ENCODE data around the gene CACYBP.
A peak's percentile ranks its signal among the peaks of the same experiment; 100 is the strongest.

CACYBP gene, protein sequence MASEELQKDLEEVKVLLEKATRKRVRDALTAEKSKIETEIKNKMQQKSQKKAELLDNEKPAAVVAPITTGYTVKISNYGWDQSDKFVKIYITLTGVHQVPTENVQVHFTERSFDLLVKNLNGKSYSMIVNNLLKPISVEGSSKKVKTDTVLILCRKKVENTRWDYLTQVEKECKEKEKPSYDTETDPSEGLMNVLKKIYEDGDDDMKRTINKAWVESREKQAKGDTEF

DNA sequence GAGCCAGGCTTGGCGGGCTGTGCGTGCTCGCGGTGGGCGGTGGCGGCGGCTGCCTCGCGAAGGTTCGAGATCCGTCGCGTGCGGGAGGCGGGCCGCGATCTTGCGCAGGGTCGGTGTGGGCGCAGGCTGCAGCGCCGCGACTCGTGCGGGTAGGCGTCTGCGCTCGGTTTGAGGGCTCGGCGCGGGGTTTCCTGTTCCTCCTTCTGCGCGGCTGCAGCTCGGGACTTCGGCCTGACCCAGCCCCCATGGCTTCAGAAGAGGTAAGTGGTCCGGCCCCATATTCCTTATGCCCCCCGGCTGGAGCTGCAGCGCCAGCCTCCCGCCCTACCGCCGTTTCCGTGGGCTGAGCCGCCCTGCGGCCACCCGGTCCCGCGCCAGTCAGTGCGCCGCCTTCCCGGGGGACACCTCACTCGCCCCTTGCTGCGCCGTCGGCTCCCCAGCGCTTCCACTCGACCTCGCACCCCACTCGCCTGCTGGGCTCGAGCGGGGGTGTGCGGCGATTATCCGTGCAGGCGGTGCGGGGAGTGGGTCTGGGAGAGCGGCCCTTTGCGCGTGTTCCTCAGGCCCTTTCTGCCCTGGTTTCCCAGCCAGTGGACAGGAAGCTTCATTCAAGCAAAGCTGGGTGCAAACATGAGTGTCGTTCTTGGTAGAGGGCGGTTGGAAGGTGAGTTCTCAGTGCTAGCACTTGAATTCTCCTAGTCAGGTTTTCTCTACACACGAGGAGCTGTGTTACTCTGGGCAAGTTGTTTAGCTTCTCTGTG lies at the start of gene CACYBP:
Gene CACYBP (plus strand): TSS at position 12 of the 761 bp plus-strand sequence. CDS start 234 bp downstream, at position 246.
- H3K27ac Mint-ChIP-seq: peak within 1 kb of the TSS; percentile 50
- no peak for DNase-seq
- no peak for TF ChIP-seq CTCF (IDR thresholded peaks at IDR 0.05)
- peaks cover 31% of the 10 kb centered on the region for H3K4me1 Mint-ChIP-seq
- no peaks in the 10 kb centered on the region for H3K9me3 Mint-ChIP-seq
- no peak within 1 kb of the TSS for H3K4me3 Mint-ChIP-seq
- no peaks in the 10 kb centered on the region for H3K27me3 Mint-ChIP-seq (ENCODE audit: low read depth, poor library complexity)
- peaks cover 11% of the 10 kb centered on the region for H3K36me3 Mint-ChIP-seq (ENCODE audit: low read depth)

- no peak for DNase-seq
- H3K9me3 Mint-ChIP-seq: no peaks in the 10 kb centered on the region
- H3K4me1 Mint-ChIP-seq: peaks cover 26% of the 10 kb centered on the region
- H3K36me3 Mint-ChIP-seq (ENCODE audit: low read depth): no peaks in the 10 kb centered on the region
- H3K27me3 Mint-ChIP-seq (ENCODE audit: low read depth, poor library complexity): no peaks in the 10 kb centered on the region
- peak overlapping the region; percentile 29 for H3K27ac Mint-ChIP-seq
- TF ChIP-seq CTCF (IDR thresholded peaks at IDR 0.05): no peak
- no peak overlapping the region for H3K4me3 Mint-ChIP-seq
Observed at GRCh38 chr1:174953285-174954072, 46.3 kb upstream of the CACYBP start.

DNA sequence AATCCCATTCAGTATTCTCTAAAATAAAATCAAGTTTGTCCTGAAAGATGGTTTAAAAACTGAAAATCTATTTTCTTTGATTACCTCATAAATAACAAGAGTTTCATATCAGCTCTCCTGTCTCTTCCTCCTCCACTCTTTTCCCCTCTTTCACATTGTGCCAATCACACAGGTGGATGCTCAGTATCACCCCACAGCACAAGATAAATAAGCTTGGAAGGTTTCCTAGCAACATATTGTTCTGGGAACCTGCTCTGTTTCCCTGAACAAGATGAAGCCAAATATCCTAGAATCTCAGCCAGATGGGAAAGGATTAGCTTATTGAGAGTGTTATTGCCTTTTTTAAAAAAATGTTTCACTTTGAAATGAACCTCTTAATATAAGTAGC lies 45.7 kb upstream of the CACYBP start:
- no peak overlapping the region for H3K4me3 Mint-ChIP-seq
- TF ChIP-seq CTCF (IDR thresholded peaks at IDR 0.05): no peak
- no peak for DNase-seq
- no peaks in the 10 kb centered on the region for H3K27me3 Mint-ChIP-seq (ENCODE audit: low read depth, poor library complexity)
- H3K36me3 Mint-ChIP-seq (ENCODE audit: low read depth): no peaks in the 10 kb centered on the region
- H3K9me3 Mint-ChIP-seq: no peaks in the 10 kb centered on the region
- H3K4me1 Mint-ChIP-seq: peaks cover 26% of the 10 kb centered on the region
- peak overlapping the region; percentile 29 for H3K27ac Mint-ChIP-seq

- TF ChIP-seq CTCF (IDR thresholded peaks at IDR 0.05): no peak
- no peak overlapping the region for H3K27ac Mint-ChIP-seq
- H3K4me3 Mint-ChIP-seq: no peak overlapping the region
- no peaks in the 10 kb centered on the region for H3K9me3 Mint-ChIP-seq
- DNase-seq: no peak
- H3K36me3 Mint-ChIP-seq (ENCODE audit: low read depth): no peaks in the 10 kb centered on the region
- no peaks in the 10 kb centered on the region for H3K27me3 Mint-ChIP-seq (ENCODE audit: low read depth, poor library complexity)
- H3K4me1 Mint-ChIP-seq: peaks cover 26% of the 10 kb centered on the region
Observed at GRCh38 chr1:174954671-174955669, 44.8 kb upstream of the CACYBP start.

GRCh38 chr1:174956086-174956485 lies 43.7 kb upstream of the CACYBP start:
- no peak for TF ChIP-seq CTCF (IDR thresholded peaks at IDR 0.05)
- no peak for DNase-seq
- H3K9me3 Mint-ChIP-seq: no peaks in the 10 kb centered on the region
- H3K4me3 Mint-ChIP-seq: no peak overlapping the region
- no peaks in the 10 kb centered on the region for H3K27me3 Mint-ChIP-seq (ENCODE audit: low read depth, poor library complexity)
- no peak overlapping the region for H3K27ac Mint-ChIP-seq
- peaks cover 26% of the 10 kb centered on the region for H3K4me1 Mint-ChIP-seq
- H3K36me3 Mint-ChIP-seq (ENCODE audit: low read depth): no peaks in the 10 kb centered on the region

Measured in nephron progenitor cell (in vitro differentiated cells).